ENCODE measurements around the gene XYLT1.
"Not testable (repeated sequence)": the region's sequence is repeated elsewhere in the genome, so short reads cannot be mapped to it uniquely, and the experiment has no call there.

XYLT1 gene

GRCh38 chr16:17412791-17413190, 58.0 kb downstream of the XYLT1 start:
- DNase-seq (ENCODE audit: low spot score) (no peak), ATAC-seq (ENCODE audit: low read depth) (no peak)
- Histone ChIP-seq H3K36me3 (ENCODE audit: low read depth) (no peaks in the 10 kb centered on the region), H3K9me3 (ENCODE audit: severe bottlenecking) (no peaks in the 10 kb centered on the region), H3K4me1 (ENCODE audit: insufficient read depth, poor library complexity, severe bottlenecking) (no peaks in the 10 kb centered on the region), H3K27me3 (ENCODE audit: insufficient read depth, poor library complexity, severe bottlenecking) (no peaks in the 10 kb centered on the region), H3K27ac (ENCODE audit: poor library complexity, severe bottlenecking) (no peak overlapping the region), H3K4me3 (ENCODE audit: severe bottlenecking) (no peak overlapping the region)
- no peak for TF ChIP-seq CTCF (IDR thresholded peaks at IDR 0.05; ENCODE audit: poor library complexity, severe bottlenecking)

- H3K4me1 ChIP-seq (ENCODE audit: insufficient read depth, poor library complexity, severe bottlenecking) = no peaks in the 10 kb centered on the region
- H3K4me3 ChIP-seq (ENCODE audit: severe bottlenecking) = no peak overlapping the region
- no peaks in the 10 kb centered on the region for H3K27me3 ChIP-seq (ENCODE audit: insufficient read depth, poor library complexity, severe bottlenecking)
- no peaks in the 10 kb centered on the region for H3K9me3 ChIP-seq (ENCODE audit: severe bottlenecking)
- H3K27ac ChIP-seq (ENCODE audit: poor library complexity, severe bottlenecking) = no peak overlapping the region
- TF ChIP-seq CTCF (IDR thresholded peaks at IDR 0.05; ENCODE audit: poor library complexity, severe bottlenecking) = no peak
- DNase-seq (ENCODE audit: low spot score) (no peak), ATAC-seq (ENCODE audit: low read depth) (no peak)
- H3K36me3 ChIP-seq (ENCODE audit: low read depth) = no peaks in the 10 kb centered on the region
These were observed 58.5 kb downstream of the XYLT1 start for GRCh38 chr16:17412221-17412620.

- no peak for TF ChIP-seq CTCF (IDR thresholded peaks at IDR 0.05; ENCODE audit: poor library complexity, severe bottlenecking)
- Histone ChIP-seq H3K4me1 (ENCODE audit: insufficient read depth, poor library complexity, severe bottlenecking) (peaks cover 3% of the 10 kb centered on the region), H3K36me3 (ENCODE audit: low read depth) (no peaks in the 10 kb centered on the region), H3K27ac (ENCODE audit: poor library complexity, severe bottlenecking) (no peak overlapping the region), H3K4me3 (ENCODE audit: severe bottlenecking) (no peak overlapping the region), H3K27me3 (ENCODE audit: insufficient read depth, poor library complexity, severe bottlenecking) (no peaks in the 10 kb centered on the region), H3K9me3 (ENCODE audit: severe bottlenecking) (no peaks in the 10 kb centered on the region)
- DNase-seq (ENCODE audit: low spot score) (no peak), ATAC-seq (ENCODE audit: low read depth) (no peak)
These were observed 59.5 kb downstream of the XYLT1 start for GRCh38 chr16:17411263-17411662.

- ATAC-seq (ENCODE audit: low read depth); H3K27me3 ChIP-seq (ENCODE audit: insufficient read depth, poor library complexity, severe bottlenecking); H3K4me3 ChIP-seq (ENCODE audit: severe bottlenecking); H3K4me1 ChIP-seq (ENCODE audit: insufficient read depth, poor library complexity, severe bottlenecking); H3K27ac ChIP-seq (ENCODE audit: poor library complexity, severe bottlenecking); H3K36me3 ChIP-seq (ENCODE audit: low read depth); DNase-seq (ENCODE audit: low spot score); H3K9me3 ChIP-seq (ENCODE audit: severe bottlenecking): not testable (repeated sequence)
These were observed 60.4 kb downstream of the XYLT1 start for GRCh38 chr16:17410316-17410715.

GRCh38 chr16:17409894-17410293, 60.9 kb downstream of the XYLT1 start:
- Histone ChIP-seq H3K9me3 (ENCODE audit: severe bottlenecking) (no peaks in the 10 kb centered on the region), H3K4me3 (ENCODE audit: severe bottlenecking) (no peak overlapping the region), H3K27me3 (ENCODE audit: insufficient read depth, poor library complexity, severe bottlenecking) (no peaks in the 10 kb centered on the region), H3K4me1 (ENCODE audit: insufficient read depth, poor library complexity, severe bottlenecking) (peaks cover 3% of the 10 kb centered on the region), H3K36me3 (ENCODE audit: low read depth) (no peaks in the 10 kb centered on the region), H3K27ac (ENCODE audit: poor library complexity, severe bottlenecking) (no peak overlapping the region)
- ATAC-seq (ENCODE audit: low read depth) (no peak), DNase-seq (ENCODE audit: low spot score) (no peak)
- TF ChIP-seq CTCF (IDR thresholded peaks at IDR 0.05; ENCODE audit: poor library complexity, severe bottlenecking) = no peak
